ENCODE measurements around the gene DPP6.

DPP6 gene

GRCh38 chr7:154581251-154581890 is 529.2 kb downstream of the DPP6 start:
- in situ Hi-C loops (cut with HindIII; ENCODE audit: low sequenced_read_pairs), result no loop called here

GRCh38 chr7:154583454-154583853 is 531.3 kb downstream of the DPP6 start:
- in situ Hi-C loops (cut with HindIII; ENCODE audit: low sequenced_read_pairs), result no loop called here

GRCh38 chr7:154584352-154585252 is 532.4 kb downstream of the DPP6 start:
- in situ Hi-C loops (cut with HindIII; ENCODE audit: low sequenced_read_pairs), result no loop called here

- in situ Hi-C loops (cut with HindIII; ENCODE audit: low sequenced_read_pairs), result no loop called here
Measured at GRCh38 chr7:154587792-154588191, 535.6 kb downstream of the DPP6 start.

- in situ Hi-C loops (cut with HindIII; ENCODE audit: low sequenced_read_pairs), result no loop called here
Measured at GRCh38 chr7:154591544-154591943, 539.3 kb downstream of the DPP6 start.

- in situ Hi-C loops (cut with HindIII; ENCODE audit: low sequenced_read_pairs), result no loop called here
Measured at GRCh38 chr7:154592388-154592787, 540.2 kb downstream of the DPP6 start.

- in situ Hi-C loops (cut with HindIII; ENCODE audit: low sequenced_read_pairs), result no loop called here
Measured at GRCh38 chr7:154598396-154598795, 546.2 kb downstream of the DPP6 start.

GRCh38 chr7:154598864-154599263 is 546.7 kb downstream of the DPP6 start:
- in situ Hi-C loops (cut with HindIII; ENCODE audit: low sequenced_read_pairs), result no loop called here

- in situ Hi-C loops (cut with HindIII; ENCODE audit: low sequenced_read_pairs), result no loop called here
Measured at GRCh38 chr7:154610903-154611302, 558.7 kb downstream of the DPP6 start.

- in situ Hi-C loops (cut with HindIII; ENCODE audit: low sequenced_read_pairs), result no loop called here
Measured at GRCh38 chr7:154613811-154614210, 561.6 kb downstream of the DPP6 start.

- in situ Hi-C loops (cut with HindIII; ENCODE audit: low sequenced_read_pairs), result no loop called here
Measured at GRCh38 chr7:154620141-154620755, 568.0 kb downstream of the DPP6 start.

GRCh38 chr7:154623399-154623798 is 571.2 kb downstream of the DPP6 start:
- in situ Hi-C loops (cut with HindIII; ENCODE audit: low sequenced_read_pairs), result no loop called here

- in situ Hi-C loops (cut with HindIII; ENCODE audit: low sequenced_read_pairs), result no loop called here
Measured at GRCh38 chr7:154627646-154628290, 575.6 kb downstream of the DPP6 start.

GRCh38 chr7:154628556-154628955 is 576.4 kb downstream of the DPP6 start:
- in situ Hi-C loops (cut with HindIII; ENCODE audit: low sequenced_read_pairs), result no loop called here

- in situ Hi-C loops (cut with HindIII; ENCODE audit: low sequenced_read_pairs), result no loop called here
Measured at GRCh38 chr7:154631162-154631561, 579.0 kb downstream of the DPP6 start.

- in situ Hi-C loops (cut with HindIII; ENCODE audit: low sequenced_read_pairs), result no loop called here
Measured at GRCh38 chr7:154633641-154634040, 581.4 kb downstream of the DPP6 start.

- in situ Hi-C loops (cut with HindIII; ENCODE audit: low sequenced_read_pairs), result no loop called here
Measured at GRCh38 chr7:154638286-154638685, 586.1 kb downstream of the DPP6 start.

GRCh38 chr7:154640266-154640865 is 588.2 kb downstream of the DPP6 start:
- in situ Hi-C loops (cut with HindIII; ENCODE audit: low sequenced_read_pairs), result no loop called here

GRCh38 chr7:154640917-154641316 is 588.7 kb downstream of the DPP6 start:
- in situ Hi-C loops (cut with HindIII; ENCODE audit: low sequenced_read_pairs), result no loop called here

- in situ Hi-C loops (cut with HindIII; ENCODE audit: low sequenced_read_pairs), result no loop called here
Measured at GRCh38 chr7:154644366-154644765, 592.2 kb downstream of the DPP6 start.

Measured in DLD1 (cell line).